Psoas muscle (tissue), 8 donors: ENCODE results near the gene ACSF2. TPM values are rescaled to one million over a fixed set of nuclear protein-coding genes. Genes with fewer than 3 reads are reported as not detected.
"Not testable (repeated sequence)": the region's sequence is repeated elsewhere in the genome, so short reads cannot be mapped to it uniquely, and the experiment has no call there.

Experiments used
- ATAC-seq, 4 donors: fragments of 200-7000 bp; cut with Tn5 transposase; one replicate each; pipeline ENCODE4 v1.9.1; 2020; ENCODE audit warnings: moderate library complexity in 3 of 4, mild to moderate bottlenecking in 2 of 4
- DNase-seq, 2 donors: peaks; one replicate each; pipeline ENCODE4 v3.0.0-alpha.2; 2020
- H3K27ac ChIP-seq: fragments of 200-600 bp; one replicate; pipeline ENCODE4 v1.8.0; 2022
- H3K27me3 ChIP-seq, 3 donors: fragments of 200-600 bp in 1 of 3; one replicate each; pipeline versions ENCODE4 v1.6.1 to v1.8.0; 2013 to 2022; ENCODE audit warnings: low read length in 2 of 3, mild to moderate bottlenecking in 2 of 3, moderate library complexity in 1 of 3; ENCODE audit not compliant: insufficient read depth in 3 of 3
- H3K36me3 ChIP-seq, 2 donors: fragments of 200-600 bp in 1 of 2; one replicate each; pipeline versions ENCODE4 v1.6.1 to v1.8.0; 2013 to 2022; ENCODE audit warnings: low read depth in 1 of 2, mild to moderate bottlenecking in 1 of 2, moderate library complexity in 1 of 2; ENCODE audit not compliant: insufficient read depth in 1 of 2
- H3K4me1 ChIP-seq: fragments of 200-600 bp; one replicate; pipeline ENCODE4 v1.8.0; 2022
- H3K4me3 ChIP-seq: fragments of 200-600 bp; one replicate; pipeline ENCODE4 v1.8.0; 2022; ENCODE audit warnings: mild to moderate bottlenecking
- H3K9me3 ChIP-seq: fragments of 200-600 bp; one replicate; pipeline ENCODE4 v1.8.0; 2022
- WGBS, 3 donors: extraction: QIAGEN DNeasy Blood & Tissue Kit; methylation state at CpG; one replicate each; pipeline versions ENCODE4 v1.1.6 to v1.1.7; 2013; 5-methylcytosine and 5-hydroxymethylcytosine counted together
- intact Hi-C, 2 donors: fragments of 100-400 bp; cut with DNase I; formaldehyde crosslinking; loops; one replicate each; pipeline versions ENCODE4 v1.11.0 to v1.14.2; 2022
- polyA plus RNA-seq, 3 donors: library from polyadenylated mRNA; stranded (reverse); fragments of 200-250 nt; gene quantifications; one replicate each; pipeline ENCODE4 v1.2.3, GENCODE V29; 2013
- total RNA-seq, 4 donors: library from RNA; stranded (reverse); fragmentation: NEBNext Ultra II Directional in 2 of 4; extraction: Animal tissue kit (Norgen Biotek cat#: 25700) in 2 of 4; gene quantifications; one replicate each; pipeline versions ENCODE4 v1.2.1 to v1.2.4, GENCODE V29; 2021 to 2023
- TF ChIP-seq, protein P1 (sequence below): fragments of 200-600 bp; IDR thresholded peaks from one replicate; pipeline ENCODE4 v1.8.0; 2022; ENCODE audit warnings: antibody characterized with exemption
- donor health status: healthy with polysubstance abuse.
- donor health status: DM: no; HTN: no; CAD: no; lungs with moderate emphysema.
- donor health status: Bipolar disorder and iron deficiency.
- donor health status: healthy.
- donor health status: DM: yes; HTN: yes; CAD: no.
- donor health status: DM: no; HTN: no; CAD: no.
- donor health status: DM: no; HTN: no; CAD: no.
- donor health status: DM: yes; HTN: yes; CAD: no.

ACSF2 gene
- total and polyA plus RNA-seq, 7 donors, result 14.4 to 72.3 (median 35.5) TPM

DNA sequence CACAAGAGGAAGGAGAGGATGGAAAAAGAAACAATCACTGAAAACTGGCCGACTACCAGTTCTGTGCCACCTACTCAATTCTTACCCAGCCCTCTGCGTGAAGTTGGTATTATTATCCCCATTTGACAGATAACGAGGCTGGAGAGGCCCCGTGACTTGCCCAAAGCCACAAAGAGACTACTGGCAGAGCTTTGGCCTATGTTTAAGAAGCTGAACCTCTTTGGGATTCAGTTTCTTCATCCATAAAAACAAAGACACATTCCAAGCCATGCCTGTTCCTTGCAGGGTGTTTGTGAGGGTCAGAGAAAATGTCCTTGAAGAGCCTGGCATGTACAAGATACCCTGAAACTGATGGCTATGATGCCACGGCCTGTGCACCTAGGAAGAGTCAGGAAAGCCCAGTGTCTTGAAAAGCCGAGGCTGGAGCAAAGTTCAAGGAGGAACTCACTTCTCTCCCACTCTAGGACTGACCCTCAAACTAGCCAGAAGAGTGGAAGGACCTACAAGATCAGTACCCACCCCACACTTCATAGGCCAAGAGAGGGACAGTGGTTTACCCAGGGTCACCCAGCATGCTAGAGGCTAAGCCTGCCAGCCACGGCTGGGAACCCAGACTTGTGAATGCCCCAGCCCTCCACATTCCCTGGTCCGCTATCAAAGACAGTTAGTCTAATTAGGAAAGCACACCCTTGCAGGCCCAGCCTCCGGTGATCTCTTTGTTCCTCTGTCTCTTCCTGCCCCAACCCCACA lies 1.6 kb upstream of the ACSF2 start:
- Histone ChIP-seq H3K4me3 (no peak overlapping the region), H3K4me1 (peaks cover 29% of the 10 kb centered on the region), H3K36me3 (no peaks in the 10 kb centered on the region), H3K27ac (peak overlapping the region; percentile 7), H3K27me3 (no peaks in the 10 kb centered on the region), H3K9me3 (no peaks in the 10 kb centered on the region)
- DNase-seq (no peak), ATAC-seq (no peak)
- intact Hi-C loops, result no loop called here
- TF ChIP-seq, protein P1, sequence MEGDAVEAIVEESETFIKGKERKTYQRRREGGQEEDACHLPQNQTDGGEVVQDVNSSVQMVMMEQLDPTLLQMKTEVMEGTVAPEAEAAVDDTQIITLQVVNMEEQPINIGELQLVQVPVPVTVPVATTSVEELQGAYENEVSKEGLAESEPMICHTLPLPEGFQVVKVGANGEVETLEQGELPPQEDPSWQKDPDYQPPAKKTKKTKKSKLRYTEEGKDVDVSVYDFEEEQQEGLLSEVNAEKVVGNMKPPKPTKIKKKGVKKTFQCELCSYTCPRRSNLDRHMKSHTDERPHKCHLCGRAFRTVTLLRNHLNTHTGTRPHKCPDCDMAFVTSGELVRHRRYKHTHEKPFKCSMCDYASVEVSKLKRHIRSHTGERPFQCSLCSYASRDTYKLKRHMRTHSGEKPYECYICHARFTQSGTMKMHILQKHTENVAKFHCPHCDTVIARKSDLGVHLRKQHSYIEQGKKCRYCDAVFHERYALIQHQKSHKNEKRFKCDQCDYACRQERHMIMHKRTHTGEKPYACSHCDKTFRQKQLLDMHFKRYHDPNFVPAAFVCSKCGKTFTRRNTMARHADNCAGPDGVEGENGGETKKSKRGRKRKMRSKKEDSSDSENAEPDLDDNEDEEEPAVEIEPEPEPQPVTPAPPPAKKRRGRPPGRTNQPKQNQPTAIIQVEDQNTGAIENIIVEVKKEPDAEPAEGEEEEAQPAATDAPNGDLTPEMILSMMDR, result no peak
- 76 to 88% (median 85%) methylated on average over 9 of the region's 9 CpGs for WGBS, 3 donors

DNA sequence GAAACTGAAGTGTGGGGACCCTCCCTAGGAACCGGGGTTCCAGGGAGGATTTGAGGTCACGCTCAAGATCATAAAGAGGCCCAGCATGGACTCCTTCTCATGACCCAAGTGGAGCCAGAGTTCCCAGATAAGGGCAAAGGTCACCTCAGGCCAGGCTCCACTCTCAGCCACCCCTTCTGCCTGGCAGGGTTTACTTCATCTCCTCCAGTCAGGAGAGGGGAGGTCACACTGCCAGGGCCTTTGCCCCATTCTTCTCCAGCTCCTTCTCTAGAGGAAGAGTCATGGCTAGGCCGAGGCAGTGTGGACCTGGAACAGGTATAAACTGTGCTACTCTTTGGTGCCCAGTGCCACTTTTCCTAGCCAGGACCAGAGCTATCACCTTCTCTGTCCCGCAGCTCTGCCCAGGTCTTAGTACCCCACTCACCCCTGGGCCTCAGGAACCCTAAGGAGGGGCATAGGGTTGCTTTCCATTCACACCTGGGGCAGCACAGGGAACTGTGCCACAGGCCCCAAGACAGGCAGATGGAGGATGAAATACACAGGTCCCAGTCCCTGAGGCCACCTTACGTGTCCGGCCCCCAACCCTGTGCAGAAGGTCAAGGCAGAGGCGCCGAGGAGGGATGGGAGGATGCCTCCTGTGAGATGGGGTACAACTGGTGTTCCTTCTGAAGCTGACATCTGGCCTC lies 879 bp upstream of the ACSF2 start:
- peak overlapping the region; percentile 86 for H3K4me3 ChIP-seq
- peak overlapping the region; percentile 83 for H3K27ac ChIP-seq
- no peaks in the 10 kb centered on the region for H3K9me3 ChIP-seq
- H3K36me3 ChIP-seq, result no peaks in the 10 kb centered on the region
- no peaks in the 10 kb centered on the region for H3K27me3 ChIP-seq
- no peak for ATAC-seq
- intact Hi-C loops, result loop anchor here in 1 of 2 donors (5.0 kb wide), 1 partner anchor 47 kb away; no protein-coding TSS in a partner anchor
- TF ChIP-seq, protein P1, result no peak
- H3K4me1 ChIP-seq, result peaks cover 35% of the 10 kb centered on the region
- DNase-seq, result no peak
- 82 to 90% (median 83%) methylated on average over 6 to 8 of the region's 8 CpGs for WGBS, 3 donors

GRCh38 chr17:50426472-50426782 lies 409 bp downstream of the ACSF2 start:
- Histone ChIP-seq H3K27me3 (no peaks in the 10 kb centered on the region), H3K36me3 (no peaks in the 10 kb centered on the region), H3K27ac (peak overlapping the region; percentile 83), H3K4me3 (peak overlapping the region; percentile 86), H3K9me3 (no peaks in the 10 kb centered on the region), H3K4me1 (peaks cover 43% of the 10 kb centered on the region)
- DNase-seq, result no peak
- intact Hi-C loops, result loop anchor here in 1 of 2 donors (5.0 kb wide), 1 partner anchor 46 kb away; no protein-coding TSS in a partner anchor
- TF ChIP-seq, protein P1, result no peak
- WGBS, 3 donors, result 2 to 5% (median 3%) methylated on average over 7 of the region's 7 CpGs
- ATAC-seq, result no peak

- TF ChIP-seq, protein P1, result no peak
- Histone ChIP-seq H3K27ac (peak overlapping the region; percentile 83), H3K9me3 (no peaks in the 10 kb centered on the region), H3K27me3 (no peaks in the 10 kb centered on the region), H3K4me3 (peak overlapping the region; percentile 86), H3K4me1 (peaks cover 40% of the 10 kb centered on the region), H3K36me3 (no peaks in the 10 kb centered on the region)
- 13 to 21% (median 20%) methylated on average over 4 of the region's 4 CpGs for WGBS, 3 donors
- intact Hi-C loops, result loop anchor here in 1 of 2 donors (5.0 kb wide), 1 partner anchor 45 kb away; no protein-coding TSS in a partner anchor
- DNase-seq (peak in 1 of 2 donors; percentile 27), ATAC-seq (peak; percentile 20 to 55 (median 44))
Observed at GRCh38 chr17:50426814-50427787, 1.1 kb downstream of the ACSF2 start.

GRCh38 chr17:50428126-50428525 lies 2.1 kb downstream of the ACSF2 start:
- H3K9me3 ChIP-seq, H3K36me3 ChIP-seq, H3K27me3 ChIP-seq, DNase-seq, ATAC-seq, H3K4me3 ChIP-seq: not testable (repeated sequence)
- WGBS, 3 donors, result 64 to 84% (median 74%) methylated on average over 6 of the region's 6 CpGs
- Histone ChIP-seq H3K4me1 (peaks cover 47% of the 10 kb centered on the region), H3K27ac (peak overlapping the region; percentile 83)
- intact Hi-C loops, result loop anchor here in 1 of 2 donors (5.0 kb wide), 1 partner anchor 44 kb away; no protein-coding TSS in a partner anchor
